GM23338 (cell line): Measurements from ENCODE around the gene RSU1. TPM values are rescaled to one million over a fixed set of nuclear protein-coding genes. Genes with fewer than 3 reads are reported as not detected.

Experiments used
- ATAC-seq: fragments of 200-7000 bp; cut with Tn5 transposase; 3 replicates; pipeline ENCODE4 v1.9.1; 2020
- DNase-seq: peaks from one replicate; pipeline ENCODE4 v3.0.0-alpha.2; 2015; ENCODE audit warnings: low spot score
- H2AFZ ChIP-seq: fragments of 200-600 bp; sonication (generic); 2 replicates; pipeline ENCODE4 v1.8.0; 2016; ENCODE audit warnings: antibody characterized with exemption, mild to moderate bottlenecking, moderate library complexity
- H3F3A ChIP-seq: fragments of 200-600 bp; sonication (generic); replicated peaks from 2 replicates; pipeline ENCODE4 v1.8.0; 2017; ENCODE audit warnings: antibody characterized with exemption, mixed run types, low read depth
- H3K27ac ChIP-seq: fragments of 200-600 bp; sonication (generic); 2 replicates; pipeline ENCODE4 v1.6.1; 2016; ENCODE audit warnings: low read depth
- H3K27me3 ChIP-seq: fragments of 200-600 bp; sonication (generic); 2 replicates; pipeline ENCODE4 v1.8.0; 2016; ENCODE audit warnings: mild to moderate bottlenecking, mixed run types, moderate library complexity; ENCODE audit not compliant: insufficient read depth
- H3K36me3 ChIP-seq: fragments of 200-600 bp; sonication (generic); 2 replicates; pipeline ENCODE4 v1.8.0; 2016; ENCODE audit warnings: mild to moderate bottlenecking; ENCODE audit not compliant: insufficient read depth
- H3K4me1 ChIP-seq: fragments of 200-600 bp; sonication (generic); 2 replicates; pipeline ENCODE4 v1.8.0; 2016; ENCODE audit warnings: mild to moderate bottlenecking, moderate library complexity; ENCODE audit not compliant: insufficient read depth
- H3K4me2 ChIP-seq: fragments of 200-600 bp; sonication (generic); 2 replicates; pipeline ENCODE4 v1.7.1; 2017; ENCODE audit warnings: mixed run types
- H3K4me3 ChIP-seq: fragments of 200-600 bp; sonication (generic); 2 replicates; pipeline ENCODE4 v1.6.1; 2016; ENCODE audit warnings: mixed run types
- H3K79me2 ChIP-seq: fragments of 200-600 bp; sonication (generic); replicated peaks from 2 replicates; pipeline ENCODE4 v1.8.0; 2017; ENCODE audit warnings: mild to moderate bottlenecking; ENCODE audit not compliant: insufficient read depth
- H3K9me2 ChIP-seq: fragments of 200-600 bp; sonication (generic); 2 replicates; pipeline ENCODE4 v1.8.0; 2017; ENCODE audit not compliant: insufficient read depth
- H4K20me1 ChIP-seq: fragments of 200-600 bp; sonication (generic); replicated peaks from 2 replicates; pipeline ENCODE4 v1.8.0; 2017; ENCODE audit warnings: mild to moderate bottlenecking; ENCODE audit not compliant: insufficient read depth
- H3K27ac Mint-ChIP-seq: 2 replicates; pipeline ENCODE4 v1.8.0; 2020; ENCODE audit warnings: inconsistent platforms, mild to moderate bottlenecking, moderate library complexity, mixed read lengths
- H3K27me3 Mint-ChIP-seq: 3 replicates; pipeline ENCODE4 v1.8.0; 2022; ENCODE audit warnings: low read depth, mild to moderate bottlenecking, moderate library complexity, mixed read lengths, inconsistent platforms; ENCODE audit not compliant: insufficient read depth, poor library complexity
- H3K36me3 Mint-ChIP-seq: 3 replicates; pipeline ENCODE4 v1.8.0; 2021; ENCODE audit warnings: low read depth, mild to moderate bottlenecking, inconsistent platforms, moderate library complexity, mixed read lengths
- H3K4me1 Mint-ChIP-seq: 3 replicates; pipeline ENCODE4 v1.8.0; 2020; ENCODE audit warnings: mild to moderate bottlenecking, inconsistent platforms, mixed read lengths
- H3K4me3 Mint-ChIP-seq: 3 replicates; pipeline ENCODE4 v1.8.0; 2021; ENCODE audit warnings: moderate library complexity, mild to moderate bottlenecking, inconsistent platforms, mixed read lengths
- H3K9me3 Mint-ChIP-seq: 3 replicates; pipeline ENCODE4 v1.8.0; 2020; ENCODE audit warnings: moderate library complexity, mild to moderate bottlenecking, inconsistent platforms, mixed read lengths
- CREB1 ChIP-seq: fragments of 250-450 bp; sonication (Bioruptor Pico); IDR thresholded peaks from 2 replicates; pipeline ENCODE4 v1.5.0; 2020; ENCODE audit warnings: low read depth, mild to moderate bottlenecking, moderate library complexity
- CTCF ChIP-seq, 2 experiments: fragments of 200-600 bp in 1 of 2; sonication (generic) in 1 of 2; conservative IDR thresholded peaks; 2 replicates each; pipeline versions ENCODE4 v1.5.1 to v1.6.1; 2016 to 2017; ENCODE audit warnings: antibody characterized with exemption in 2 of 2, low read depth in 2 of 2, mild to moderate bottlenecking in 2 of 2, moderate library complexity in 1 of 2
- ETS1 ChIP-seq: IDR thresholded peaks from 2 replicates; pipeline ENCODE4 v1.6.1; 2016; ENCODE audit warnings: antibody characterized with exemption
- EZH2 ChIP-seq: fragments of 200-600 bp; sonication (generic); IDR thresholded peaks from one replicate; pipeline ENCODE4 v1.8.0; 2017; ENCODE audit warnings: antibody characterized with exemption, mild to moderate bottlenecking, low read depth; ENCODE audit not compliant: unreplicated experiment
- EZH2phosphoT487 ChIP-seq: fragments of 200-600 bp; sonication (generic); IDR thresholded peaks from one replicate; pipeline ENCODE4 v1.8.1; 2018; ENCODE audit warnings: antibody characterized with exemption; ENCODE audit not compliant: unreplicated experiment
- JUNB ChIP-seq: IDR thresholded peaks from one replicate; pipeline ENCODE4 v1.6.1; 2016; ENCODE audit warnings: antibody characterized with exemption; ENCODE audit not compliant: unreplicated experiment
- NANOG ChIP-seq: IDR thresholded peaks from 2 replicates; pipeline ENCODE4 v1.6.1; 2016; ENCODE audit warnings: antibody characterized with exemption, borderline replicate concordance
- REST ChIP-seq: IDR thresholded peaks from one replicate; pipeline ENCODE4 v1.6.1; 2018; ENCODE audit warnings: antibody characterized with exemption; ENCODE audit not compliant: unreplicated experiment
- STAT1 ChIP-seq: IDR thresholded peaks from one replicate; pipeline ENCODE4 v1.6.1; 2016; ENCODE audit warnings: antibody characterized with exemption; ENCODE audit not compliant: unreplicated experiment
- ZNF114 ChIP-seq: fragments of 250-450 bp; sonication (Bioruptor Pico); IDR thresholded peaks from 2 replicates; pipeline ENCODE4 v1.5.0; 2020; ENCODE audit warnings: mild to moderate bottlenecking, moderate library complexity
- ZNF331 ChIP-seq: fragments of 250-450 bp; sonication (Bioruptor Pico); IDR thresholded peaks from 2 replicates; pipeline ENCODE4 v1.5.0; 2020; ENCODE audit warnings: low read depth, mild to moderate bottlenecking, moderate library complexity
- polyA plus RNA-seq: library from polyadenylated mRNA; unstranded; fragments of >200 nt; fragmentation: Nextera tagmentation; extraction: Ambion mirVana; gene quantifications from 2 replicates; pipeline ENCODE4 v1.2.1, GENCODE V29; 2016
- total RNA-seq: library from RNA; depleted of rRNA; stranded (reverse); fragments of >200 nt; shearing (Covaris generic); gene quantifications from 2 replicates; pipeline ENCODE4 v1.2.3, GENCODE V29; 2014

Gene RSU1
- total and polyA plus RNA-seq, 2 experiments from 2014 or later, result 62.7 to 96.2 TPM

GRCh38 chr10:16724509-16724908 lies 92.7 kb downstream of the RSU1 start (continued):
- TF ChIP-seq REST (no peak), ETS1 (no peak), EZH2phosphoT487 (no peak)

- peaks cover 4% of the 10 kb centered on the region for H3K27me3 Mint-ChIP-seq
- Histone ChIP-seq H4K20me1 (peaks cover 4% of the 10 kb centered on the region; the same call in 1 of the 2 replicates), H3K4me1 (no peaks in the 10 kb centered on the region), H3K27me3 (no peaks in the 10 kb centered on the region), H3F3A (no peaks in the 10 kb centered on the region), H3K4me2 (no peak overlapping the region), H3K27ac (no peak overlapping the region), H3K79me2 (no peaks in the 10 kb centered on the region), H2AFZ (no peak overlapping the region), H3K36me3 (no peaks in the 10 kb centered on the region), H3K4me3 (no peak overlapping the region), H3K9me2 (peaks cover 3% of the 10 kb centered on the region; the same call in 1 of the 2 replicates)
- no peak for ATAC-seq
- no peak for DNase-seq
- no peaks in the 10 kb centered on the region; the same call in 2 of the 3 replicates for H3K36me3 Mint-ChIP-seq
- H3K9me3 Mint-ChIP-seq, result no peaks in the 10 kb centered on the region
- H3K4me1 Mint-ChIP-seq, result no peaks in the 10 kb centered on the region
- H3K4me3 Mint-ChIP-seq, result no peak overlapping the region
- H3K27ac Mint-ChIP-seq, result no peak overlapping the region
- no peak for TF ChIP-seq ZNF114
- TF ChIP-seq EZH2, result no peak
- TF ChIP-seq CTCF (conservative IDR thresholded peaks at IDR 0.05; ENCODE audit: low read depth in 2 of 2), result no peak
- TF ChIP-seq CREB1 (CRISPR knock-in tag), result no peak
- TF ChIP-seq ZNF331 (CRISPR knock-in tag), result no peak
- no peak for TF ChIP-seq STAT1
- TF ChIP-seq EZH2phosphoT487, result no peak
- no peak for TF ChIP-seq ETS1
- no peak for TF ChIP-seq REST
- TF ChIP-seq NANOG, result no peak
- TF ChIP-seq JUNB, result no peak
These were observed 96.4 kb downstream of the RSU1 start for GRCh38 chr10:16720812-16721211.
